Panc1 (cell line): ENCODE results near the gene KLHL24. TPM values are rescaled to one million over a fixed set of nuclear protein-coding genes. Genes with fewer than 3 reads are reported as not detected.
"Not testable (repeated sequence)": the region's sequence is repeated elsewhere in the genome, so short reads cannot be mapped to it uniquely, and the experiment has no call there.

Experiments
- ATAC-seq: fragments of 200-7000 bp; cut with Tn5 transposase; 2 replicates; pipeline ENCODE4 v1.9.1; 2020; ENCODE audit warnings: mild to moderate bottlenecking, moderate library complexity
- BruUV-seq: library from RNA; stranded (reverse); fragments of 400-500 nt; replicated peaks from 2 replicates; lab custom pipeline; 2021; lab: Mats Ljungman, UMichigan
- CTCF ChIA-PET: fragments of 300-600 bp; sonication (Branson Sonifier 250); formaldehyde crosslinking; loops from one replicate; lab custom pipeline; 2022; ENCODE audit warnings: antibody characterized with exemption; lab: Charles Lee
- POLR2A ChIA-PET: fragments of 300-600 bp; sonication (Branson Sonifier 250); formaldehyde crosslinking; loops from one replicate; lab custom pipeline; 2022; ENCODE audit warnings: antibody characterized with exemption; lab: Charles Lee
- DNase-seq: peaks from one replicate; pipeline ENCODE4 v3.0.0-alpha.2; 2010; ENCODE audit warnings: low read depth, low spot score
- H3K27ac ChIP-seq: 2 replicates; pipeline ENCODE4 v1.5.1; 2011; ENCODE audit warnings: mild to moderate bottlenecking, low read length, inconsistent platforms
- H3K27me3 ChIP-seq: fragments of 200-500 bp; sonication (Bioruptor generic); 2 replicates; pipeline ENCODE4 v1.6.0; 2014; ENCODE audit warnings: low read length, inconsistent platforms; ENCODE audit not compliant: control insufficient read depth, insufficient read depth
- H3K36me3 ChIP-seq: fragments of 200-500 bp; sonication (Bioruptor generic); 2 replicates; pipeline ENCODE4 v1.5.1; 2014; ENCODE audit warnings: inconsistent platforms, mild to moderate bottlenecking, low read length, moderate library complexity; ENCODE audit not compliant: control insufficient read depth, insufficient read depth
- H3K4me1 ChIP-seq: 2 replicates; pipeline ENCODE4 v1.5.1; 2011; ENCODE audit warnings: inconsistent platforms, mild to moderate bottlenecking, low read length, moderate library complexity; ENCODE audit not compliant: control insufficient read depth, insufficient read depth
- H3K4me3 ChIP-seq, 2 experiments: 2 replicates each; pipeline ENCODE4 v1.5.1; 2011 to 2012; ENCODE audit warnings: low read depth in 2 of 2, low read length in 2 of 2, mild to moderate bottlenecking in 2 of 2, inconsistent platforms in 1 of 2, moderate library complexity in 1 of 2
- H3K9me3 ChIP-seq: fragments of 200-500 bp; sonication (Bioruptor generic); 2 replicates; pipeline ENCODE4 v1.5.1; 2014; ENCODE audit warnings: low read depth, mild to moderate bottlenecking, inconsistent platforms, low read length, moderate library complexity; ENCODE audit not compliant: control insufficient read depth, insufficient read depth
- POLR2AphosphoS5 ChIP-seq: IDR thresholded peaks from 2 replicates; pipeline ENCODE4 v1.6.1; 2012; ENCODE audit warnings: mild to moderate bottlenecking, low read depth, low read length, moderate library complexity
- SIN3A ChIP-seq: IDR thresholded peaks from 2 replicates; pipeline ENCODE4 v1.6.1; 2012; ENCODE audit warnings: low read depth, mild to moderate bottlenecking, low read length, moderate library complexity, borderline replicate concordance; ENCODE audit not compliant: insufficient read depth
- TCF7L2 ChIP-seq: IDR thresholded peaks from 2 replicates; pipeline ENCODE4 v1.6.1; 2011; ENCODE audit warnings: mild to moderate bottlenecking, low read depth, low read length, inconsistent platforms
- in situ Hi-C: cut with HindIII; loops from 2 replicates; pipeline ENCODE4 v1.10.0; 2016; ENCODE audit warnings: low sequenced_read_pairs, low pct_unique_long_range_greater_than_20kb
- intact Hi-C: fragments of 100-400 bp; cut with micrococcal nuclease; formaldehyde crosslinking; loops from one replicate; pipeline ENCODE4 v1.10.0; 2022; ENCODE audit not compliant: unreplicated experiment
- total RNA-seq: library from RNA; stranded (reverse); gene quantifications from one replicate; pipeline ENCODE4 v1.2.1, GENCODE V29; 2021; ENCODE audit not compliant: unreplicated experiment
- TF ChIP-seq, protein P1 (sequence below): fragments of 450-650 bp; IDR thresholded peaks from 2 replicates; pipeline ENCODE4 v1.5.1; 2017; ENCODE audit warnings: mild to moderate bottlenecking
- TF ChIP-seq, protein P2 (sequence below), 2 experiments: IDR thresholded peaks; 2 replicates each; pipeline ENCODE4 v1.6.1; 2011 to 2012; ENCODE audit warnings: low read depth in 2 of 2, control low read depth in 1 of 2, low read length in 1 of 2, mild to moderate bottlenecking in 1 of 2, moderate library complexity in 1 of 2; ENCODE audit not compliant: insufficient read depth in 1 of 2

The KLHL24 gene
- total RNA-seq, 1 experiment from 2014 or later: 42.0 TPM

DNA sequence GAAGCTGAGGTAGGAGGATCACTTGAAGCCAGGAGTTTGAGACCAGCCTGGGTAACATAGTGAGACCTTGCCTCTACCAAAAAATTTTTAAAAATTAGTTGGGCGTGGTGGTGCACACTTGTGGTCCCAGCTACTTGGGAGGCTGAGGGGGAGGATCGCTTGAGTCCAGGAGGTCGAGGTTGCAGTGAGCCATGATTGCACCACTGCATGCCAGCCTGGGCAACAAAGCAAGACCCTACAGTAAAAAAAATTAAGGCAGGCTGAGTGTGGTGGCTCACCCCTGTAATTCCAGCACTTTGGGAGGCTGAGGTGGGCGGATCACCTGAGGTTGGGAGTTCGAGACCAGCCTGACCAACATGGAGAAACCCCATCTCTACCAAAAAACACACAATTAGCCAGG is 54.2 kb downstream of the KLHL24 start:
- H3K4me3 ChIP-seq, H3K4me1 ChIP-seq, H3K9me3 ChIP-seq, CTCF ChIA-PET, BruUV-seq, DNase-seq, intact Hi-C loops, H3K27me3 ChIP-seq, in situ Hi-C loops, H3K36me3 ChIP-seq, ATAC-seq, POLR2A ChIA-PET, H3K27ac ChIP-seq: not testable (repeated sequence)

DNA sequence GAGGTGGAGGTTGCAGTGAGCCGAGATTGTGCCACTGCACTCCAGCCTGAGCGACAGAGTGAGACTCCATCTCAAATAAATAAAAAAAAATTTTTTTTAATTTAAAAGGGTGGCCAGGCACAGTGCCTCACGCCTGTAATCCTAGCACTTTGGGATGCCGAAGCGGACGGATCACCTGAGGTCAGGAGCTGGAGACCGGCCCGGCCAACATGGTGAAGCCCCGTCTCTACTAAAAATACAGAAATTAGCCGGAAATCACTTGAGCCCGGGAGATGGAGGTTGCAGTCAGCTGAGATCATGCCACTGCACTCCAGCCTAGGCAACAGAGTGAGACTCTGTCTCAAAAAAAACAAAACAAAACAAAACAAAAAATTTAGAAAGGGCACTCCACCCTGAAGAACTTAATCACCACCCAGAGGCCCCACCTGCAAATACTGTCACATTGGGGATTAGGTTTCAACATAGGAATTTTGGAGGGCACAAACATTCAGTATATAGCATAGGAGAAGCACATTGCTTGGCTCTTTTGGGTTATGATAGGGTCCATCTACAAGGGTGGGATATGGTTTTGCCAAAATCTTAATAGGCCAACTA is 55.1 kb downstream of the KLHL24 start:
- TF ChIP-seq, protein P1, sequence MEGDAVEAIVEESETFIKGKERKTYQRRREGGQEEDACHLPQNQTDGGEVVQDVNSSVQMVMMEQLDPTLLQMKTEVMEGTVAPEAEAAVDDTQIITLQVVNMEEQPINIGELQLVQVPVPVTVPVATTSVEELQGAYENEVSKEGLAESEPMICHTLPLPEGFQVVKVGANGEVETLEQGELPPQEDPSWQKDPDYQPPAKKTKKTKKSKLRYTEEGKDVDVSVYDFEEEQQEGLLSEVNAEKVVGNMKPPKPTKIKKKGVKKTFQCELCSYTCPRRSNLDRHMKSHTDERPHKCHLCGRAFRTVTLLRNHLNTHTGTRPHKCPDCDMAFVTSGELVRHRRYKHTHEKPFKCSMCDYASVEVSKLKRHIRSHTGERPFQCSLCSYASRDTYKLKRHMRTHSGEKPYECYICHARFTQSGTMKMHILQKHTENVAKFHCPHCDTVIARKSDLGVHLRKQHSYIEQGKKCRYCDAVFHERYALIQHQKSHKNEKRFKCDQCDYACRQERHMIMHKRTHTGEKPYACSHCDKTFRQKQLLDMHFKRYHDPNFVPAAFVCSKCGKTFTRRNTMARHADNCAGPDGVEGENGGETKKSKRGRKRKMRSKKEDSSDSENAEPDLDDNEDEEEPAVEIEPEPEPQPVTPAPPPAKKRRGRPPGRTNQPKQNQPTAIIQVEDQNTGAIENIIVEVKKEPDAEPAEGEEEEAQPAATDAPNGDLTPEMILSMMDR: no peak
- TF ChIP-seq TCF7L2: no peak
- no peak overlapping the region for H3K27ac ChIP-seq
- intact Hi-C loops: no loop called here
- H3K9me3 ChIP-seq: no peaks in the 10 kb centered on the region
- ChIA-PET CTCF (no interaction called here), POLR2A (no interaction called here)
- ATAC-seq: no peak
- H3K4me1 ChIP-seq: no peaks in the 10 kb centered on the region
- no peaks in the 10 kb centered on the region for H3K27me3 ChIP-seq
- no peak overlapping the region for H3K4me3 ChIP-seq
- H3K36me3 ChIP-seq: no peaks in the 10 kb centered on the region
- BruUV-seq: no TSS peak
- in situ Hi-C loops: no loop called here
- DNase-seq: no peak

DNA sequence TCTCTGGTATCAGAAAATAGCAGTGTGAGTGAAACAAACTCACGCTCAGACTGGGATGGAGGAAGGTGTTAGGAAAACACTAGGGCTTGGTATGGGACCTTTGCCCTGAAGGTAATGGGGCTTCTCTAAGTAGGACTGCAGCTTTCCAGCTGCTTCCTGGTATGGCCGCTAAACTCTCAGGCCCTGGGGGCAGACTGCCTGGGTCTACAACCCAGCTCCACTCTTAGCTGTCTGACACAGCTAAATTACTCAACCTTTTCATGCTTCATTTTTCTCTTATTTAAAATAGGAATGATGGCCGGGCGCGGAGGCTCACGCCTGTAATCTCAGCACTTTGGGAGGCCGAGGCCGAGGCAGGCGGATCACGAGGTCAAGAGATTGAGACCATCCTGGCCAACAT is 57.0 kb downstream of the KLHL24 start:
- ATAC-seq (peak; percentile 43), DNase-seq (no peak)
- no peaks in the 10 kb centered on the region for H3K9me3 ChIP-seq
- CTCF ChIA-PET: no interaction called here
- in situ Hi-C loops: no loop called here
- no TSS peak for BruUV-seq
- no peaks in the 10 kb centered on the region for H3K4me1 ChIP-seq
- TF ChIP-seq, protein P1: no peak
- TF ChIP-seq, protein P2, sequence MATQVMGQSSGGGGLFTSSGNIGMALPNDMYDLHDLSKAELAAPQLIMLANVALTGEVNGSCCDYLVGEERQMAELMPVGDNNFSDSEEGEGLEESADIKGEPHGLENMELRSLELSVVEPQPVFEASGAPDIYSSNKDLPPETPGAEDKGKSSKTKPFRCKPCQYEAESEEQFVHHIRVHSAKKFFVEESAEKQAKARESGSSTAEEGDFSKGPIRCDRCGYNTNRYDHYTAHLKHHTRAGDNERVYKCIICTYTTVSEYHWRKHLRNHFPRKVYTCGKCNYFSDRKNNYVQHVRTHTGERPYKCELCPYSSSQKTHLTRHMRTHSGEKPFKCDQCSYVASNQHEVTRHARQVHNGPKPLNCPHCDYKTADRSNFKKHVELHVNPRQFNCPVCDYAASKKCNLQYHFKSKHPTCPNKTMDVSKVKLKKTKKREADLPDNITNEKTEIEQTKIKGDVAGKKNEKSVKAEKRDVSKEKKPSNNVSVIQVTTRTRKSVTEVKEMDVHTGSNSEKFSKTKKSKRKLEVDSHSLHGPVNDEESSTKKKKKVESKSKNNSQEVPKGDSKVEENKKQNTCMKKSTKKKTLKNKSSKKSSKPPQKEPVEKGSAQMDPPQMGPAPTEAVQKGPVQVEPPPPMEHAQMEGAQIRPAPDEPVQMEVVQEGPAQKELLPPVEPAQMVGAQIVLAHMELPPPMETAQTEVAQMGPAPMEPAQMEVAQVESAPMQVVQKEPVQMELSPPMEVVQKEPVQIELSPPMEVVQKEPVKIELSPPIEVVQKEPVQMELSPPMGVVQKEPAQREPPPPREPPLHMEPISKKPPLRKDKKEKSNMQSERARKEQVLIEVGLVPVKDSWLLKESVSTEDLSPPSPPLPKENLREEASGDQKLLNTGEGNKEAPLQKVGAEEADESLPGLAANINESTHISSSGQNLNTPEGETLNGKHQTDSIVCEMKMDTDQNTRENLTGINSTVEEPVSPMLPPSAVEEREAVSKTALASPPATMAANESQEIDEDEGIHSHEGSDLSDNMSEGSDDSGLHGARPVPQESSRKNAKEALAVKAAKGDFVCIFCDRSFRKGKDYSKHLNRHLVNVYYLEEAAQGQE (IDR thresholded peaks at IDR 0.05; ENCODE audit: insufficient read depth in 1 of 2, low read depth in 2 of 2, low read length in 1 of 2): no peak
- no peak for TF ChIP-seq POLR2AphosphoS5
- TF ChIP-seq SIN3A: no peak
- no peak for TF ChIP-seq TCF7L2
- no peaks in the 10 kb centered on the region for H3K36me3 ChIP-seq
- no peaks in the 10 kb centered on the region for H3K27me3 ChIP-seq
- no peak overlapping the region for H3K27ac ChIP-seq
- POLR2A ChIA-PET: interaction anchor here (0.6 kb wide), 2 partner anchors 48 to 104 kb away, joined by 3 read pairs; no protein-coding TSS in a partner anchor
- intact Hi-C loops: no loop called here
- no peak overlapping the region for H3K4me3 ChIP-seq
